GM21717 (cell line): ENCODE data around the gene CENATAC.
"Not testable (repeated sequence)": the region's sequence is repeated elsewhere in the genome, so short reads cannot be mapped to it uniquely, and the experiment has no call there.

Experiments used
- ATAC-seq: cut with Tn5 transposase; IDR thresholded peaks from one replicate; pipeline ENCODE4 v1.9.1; 2021; ENCODE audit warnings: mild to moderate bottlenecking, moderate library complexity; ENCODE audit not compliant: unreplicated experiment

CENATAC gene

GRCh38 chr11:118997627-118998387, at the start of gene CENATAC:
Gene CENATAC (plus strand): TSS chr11:118998138. CDS start chr11:118998198, 60 bp downstream.
- peak; percentile 82 for ATAC-seq

- no peak for ATAC-seq
These were observed 44.7 kb upstream of the CENATAC start for GRCh38 chr11:118953265-118953664.

GRCh38 chr11:118953976-118954375, 44.0 kb upstream of the CENATAC start:
- ATAC-seq: not testable (repeated sequence)

- peak; percentile 61 for ATAC-seq
These were observed 41.7 kb upstream of the CENATAC start, which contains the start of gene UPK2 for GRCh38 chr11:118956094-118956846. Gene UPK2 (plus strand): TSS chr11:118956298. CDS start chr11:118956351, 53 bp downstream.

GRCh38 chr11:118956847-118957469, 41.0 kb upstream of the CENATAC start:
- ATAC-seq: no peak

- ATAC-seq: no peak
These were observed 40.4 kb upstream of the CENATAC start for GRCh38 chr11:118957549-118957948.

- ATAC-seq: no peak
These were observed 40.0 kb upstream of the CENATAC start for GRCh38 chr11:118957968-118958367.

GRCh38 chr11:118958577-118958976, 39.4 kb upstream of the CENATAC start:
- no peak for ATAC-seq

GRCh38 chr11:118961189-118961588, 36.7 kb upstream of the CENATAC start:
- no peak for ATAC-seq

- no peak for ATAC-seq
These were observed 36.3 kb upstream of the CENATAC start for GRCh38 chr11:118961591-118961990.

GRCh38 chr11:118969508-118969907, 28.4 kb upstream of the CENATAC start:
- ATAC-seq: not testable (repeated sequence)

- no peak for ATAC-seq
These were observed 26.3 kb upstream of the CENATAC start, which contains the start of gene FOXR1 for GRCh38 chr11:118971646-118972045. Gene FOXR1 (plus strand): TSS chr11:118971761. CDS start chr11:118971932, 171 bp downstream.

GRCh38 chr11:118973985-118974384, 24.0 kb upstream of the CENATAC start:
- no peak for ATAC-seq

GRCh38 chr11:118975771-118976709, 21.9 kb upstream of the CENATAC start:
- ATAC-seq: no peak

- no peak for ATAC-seq
These were observed 18.5 kb upstream of the CENATAC start for GRCh38 chr11:118979434-118979833.

- ATAC-seq: no peak
These were observed 17.6 kb upstream of the CENATAC start for GRCh38 chr11:118980191-118980881.

- not testable (repeated sequence) for ATAC-seq
These were observed 13.6 kb upstream of the CENATAC start for GRCh38 chr11:118984337-118984736.

GRCh38 chr11:118984825-118985224, 13.1 kb upstream of the CENATAC start:
- no peak for ATAC-seq

- ATAC-seq: no peak
These were observed 9.7 kb upstream of the CENATAC start for GRCh38 chr11:118988280-118988679.
